Subcutaneous adipose tissue (tissue), 4 donors: ENCODE data around the gene ADAM33. TPM values are rescaled to one million over a fixed set of nuclear protein-coding genes. Genes with fewer than 3 reads are reported as not detected.

Experiments used
- total RNA-seq, 4 donors: library from RNA; depleted of rRNA; stranded (reverse); fragments of >200 nt; gene quantifications; one replicate each; pipeline ENCODE4 v1.1.0, GENCODE V29; 2016
- TF ChIP-seq, protein P1 (sequence below): fragments of 450-650 bp; IDR thresholded peaks from one replicate; pipeline ENCODE4 v1.5.1; 2016; ENCODE audit warnings: low read depth, mild to moderate bottlenecking, control low read depth, antibody characterized with exemption, moderate library complexity

The ADAM33 gene
- total RNA-seq, 4 donors from 2014 or later = 23.6 to 43.9 (median 39.0) TPM

DNA sequence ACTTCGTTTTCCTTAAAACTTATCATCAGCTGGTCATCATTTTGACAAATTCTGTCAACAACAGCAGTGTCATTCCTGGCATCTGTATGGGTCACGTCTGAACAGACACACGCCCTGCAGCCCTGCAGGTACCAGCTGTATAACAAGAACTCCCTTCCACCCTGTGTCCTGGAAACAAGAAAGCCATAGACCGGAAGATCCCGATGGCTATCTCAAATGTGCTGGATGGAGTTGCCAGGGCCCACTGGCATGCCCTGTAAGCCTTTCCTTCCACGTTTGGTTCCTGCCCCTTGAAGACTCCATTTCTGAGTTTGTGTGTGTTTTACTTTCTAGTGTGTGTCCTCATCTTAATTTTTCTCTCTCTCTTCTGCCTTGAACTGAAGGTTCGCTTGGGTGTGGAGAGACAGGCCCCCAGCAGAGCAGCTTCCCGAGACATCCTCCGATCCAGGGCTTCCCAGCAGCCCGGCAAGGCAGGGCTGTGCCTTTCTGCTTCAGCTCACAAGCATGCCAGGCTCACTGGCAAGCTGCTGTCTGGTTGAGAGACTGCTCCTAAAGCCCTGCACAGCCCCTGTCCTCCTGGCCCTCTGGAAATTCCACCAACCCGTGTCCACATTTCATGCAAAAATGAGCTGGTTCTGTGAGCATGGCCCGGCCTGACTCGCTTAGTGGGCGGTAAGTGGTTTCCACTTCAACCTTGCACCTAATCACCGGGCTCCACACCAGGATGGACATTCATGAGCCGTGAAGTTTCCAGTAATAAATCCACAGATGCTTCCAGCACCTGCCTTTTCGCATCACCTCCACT lies 27.3 kb downstream of the ADAM33 start:
- TF ChIP-seq, protein P1, sequence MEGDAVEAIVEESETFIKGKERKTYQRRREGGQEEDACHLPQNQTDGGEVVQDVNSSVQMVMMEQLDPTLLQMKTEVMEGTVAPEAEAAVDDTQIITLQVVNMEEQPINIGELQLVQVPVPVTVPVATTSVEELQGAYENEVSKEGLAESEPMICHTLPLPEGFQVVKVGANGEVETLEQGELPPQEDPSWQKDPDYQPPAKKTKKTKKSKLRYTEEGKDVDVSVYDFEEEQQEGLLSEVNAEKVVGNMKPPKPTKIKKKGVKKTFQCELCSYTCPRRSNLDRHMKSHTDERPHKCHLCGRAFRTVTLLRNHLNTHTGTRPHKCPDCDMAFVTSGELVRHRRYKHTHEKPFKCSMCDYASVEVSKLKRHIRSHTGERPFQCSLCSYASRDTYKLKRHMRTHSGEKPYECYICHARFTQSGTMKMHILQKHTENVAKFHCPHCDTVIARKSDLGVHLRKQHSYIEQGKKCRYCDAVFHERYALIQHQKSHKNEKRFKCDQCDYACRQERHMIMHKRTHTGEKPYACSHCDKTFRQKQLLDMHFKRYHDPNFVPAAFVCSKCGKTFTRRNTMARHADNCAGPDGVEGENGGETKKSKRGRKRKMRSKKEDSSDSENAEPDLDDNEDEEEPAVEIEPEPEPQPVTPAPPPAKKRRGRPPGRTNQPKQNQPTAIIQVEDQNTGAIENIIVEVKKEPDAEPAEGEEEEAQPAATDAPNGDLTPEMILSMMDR = no peak

DNA sequence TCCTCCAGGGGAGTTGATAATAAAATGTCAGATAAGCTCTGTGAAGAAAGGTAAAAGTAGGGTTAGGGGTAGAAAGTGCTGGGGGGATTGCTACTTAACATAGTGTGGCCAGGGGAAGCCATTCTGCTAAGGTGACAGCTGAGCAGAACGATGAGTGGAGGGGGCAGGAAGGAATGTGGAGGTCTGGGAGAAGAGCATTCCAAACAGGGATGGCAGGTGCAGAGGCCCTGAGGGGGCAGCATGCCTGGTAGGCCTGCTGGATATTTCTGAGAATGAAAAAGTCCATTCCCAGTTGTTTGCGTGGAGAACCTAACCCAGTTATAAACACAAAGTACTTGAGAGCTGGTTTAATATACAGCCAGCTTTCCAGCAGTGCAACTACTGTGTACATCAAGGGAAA lies 27.9 kb downstream of the ADAM33 start:
- TF ChIP-seq, protein P1 = no peak

DNA sequence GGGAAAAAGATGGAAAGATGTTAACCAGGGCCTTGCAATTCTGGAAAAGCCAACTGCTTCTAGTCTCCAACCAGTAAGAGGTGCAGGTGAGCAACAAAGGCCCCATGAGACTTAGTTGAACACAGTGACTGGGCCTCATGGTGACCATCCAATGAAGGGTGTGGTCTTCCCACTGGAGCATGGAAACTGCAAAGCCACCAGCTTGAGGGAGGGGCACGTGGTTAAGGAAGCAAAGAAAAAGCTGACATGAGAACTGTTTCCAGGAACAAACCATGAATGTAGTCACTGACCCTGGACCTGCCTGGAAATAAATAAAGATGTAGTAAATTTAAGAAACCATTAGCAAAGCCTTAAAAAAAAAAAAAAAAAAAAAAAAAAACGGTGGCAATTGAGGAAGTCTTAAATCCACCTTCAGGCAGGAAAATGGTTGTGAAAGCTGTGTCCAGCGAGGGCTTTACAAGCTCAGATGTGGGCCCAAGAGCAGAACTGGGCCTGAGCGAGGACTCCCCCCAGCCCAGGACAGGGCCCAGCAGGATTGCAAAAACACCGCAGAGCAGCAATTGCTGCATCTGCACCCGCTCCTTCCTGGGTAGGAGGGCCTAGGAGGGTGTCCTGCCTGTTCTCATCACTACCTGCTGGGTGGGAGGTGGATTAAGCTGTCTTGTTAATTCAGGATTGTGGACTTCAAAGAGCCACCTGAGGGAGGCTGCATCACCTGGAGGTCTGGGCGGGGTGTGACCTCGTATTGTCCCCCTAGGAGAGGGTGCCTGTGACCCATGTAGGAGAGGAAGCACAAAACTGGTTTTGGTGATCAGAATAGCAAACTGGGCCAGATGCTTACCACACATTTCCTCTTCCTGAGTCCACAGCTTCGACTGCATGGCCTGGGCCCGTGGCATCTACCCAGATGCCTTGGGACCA lies 28.9 kb downstream of the ADAM33 start:
- TF ChIP-seq, protein P1 = no peak

DNA sequence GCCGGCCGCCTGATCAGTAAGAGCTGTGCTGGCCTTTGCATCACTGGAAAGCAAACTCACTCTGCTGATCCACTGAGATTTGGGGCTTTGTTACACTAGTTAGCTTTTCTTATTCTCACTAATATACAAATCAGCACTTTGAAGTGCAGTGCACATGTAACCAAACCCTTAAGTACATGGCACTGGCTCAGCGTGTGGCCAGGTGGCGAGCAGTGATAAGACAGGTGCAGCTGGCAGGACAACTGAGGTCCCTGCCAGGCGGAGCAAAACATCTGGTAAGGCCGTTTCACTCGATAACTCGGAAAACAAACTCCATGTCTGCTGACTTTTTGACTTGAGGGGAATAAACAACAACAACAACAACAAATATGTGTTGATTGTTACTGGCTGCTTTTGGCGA lies 29.6 kb downstream of the ADAM33 start:
- TF ChIP-seq, protein P1 = no peak

DNA sequence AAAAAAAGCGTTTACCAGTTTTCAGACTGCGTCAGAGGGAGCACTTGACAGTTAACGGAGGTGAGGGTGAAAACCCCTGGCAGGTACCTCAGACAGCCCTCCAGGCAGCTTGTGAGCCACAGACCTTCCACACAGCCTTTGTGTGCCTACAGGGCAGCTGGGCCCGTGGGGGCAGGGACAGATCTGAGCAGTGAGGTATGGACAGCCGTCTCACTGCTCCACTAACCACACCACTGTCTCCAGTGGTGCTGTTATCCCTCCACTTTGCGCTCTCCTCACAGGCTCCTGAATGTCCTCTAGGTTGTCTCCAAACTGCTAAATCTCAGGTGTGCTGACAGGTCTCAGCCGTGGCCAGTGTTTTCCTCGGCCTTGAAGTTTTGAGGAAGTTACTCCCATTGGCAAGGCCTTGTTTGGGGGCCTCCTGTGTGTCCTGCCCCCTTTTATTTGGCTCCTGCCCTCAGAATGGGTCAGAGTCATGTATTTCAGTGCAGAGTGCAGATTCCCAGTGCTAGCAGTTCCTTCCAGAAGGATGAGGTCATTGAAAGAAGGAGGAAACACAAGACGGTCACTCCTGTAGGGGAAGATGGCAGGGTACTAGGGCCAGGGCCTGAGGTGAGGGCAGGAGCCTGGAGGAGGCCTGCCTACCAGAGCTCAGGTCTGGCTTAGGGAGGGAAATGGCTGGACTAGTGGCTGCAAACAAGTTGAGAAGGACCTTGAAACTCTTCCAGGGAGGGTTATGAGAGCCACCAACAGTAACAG lies 30.4 kb downstream of the ADAM33 start:
- TF ChIP-seq, protein P1 = no peak

DNA sequence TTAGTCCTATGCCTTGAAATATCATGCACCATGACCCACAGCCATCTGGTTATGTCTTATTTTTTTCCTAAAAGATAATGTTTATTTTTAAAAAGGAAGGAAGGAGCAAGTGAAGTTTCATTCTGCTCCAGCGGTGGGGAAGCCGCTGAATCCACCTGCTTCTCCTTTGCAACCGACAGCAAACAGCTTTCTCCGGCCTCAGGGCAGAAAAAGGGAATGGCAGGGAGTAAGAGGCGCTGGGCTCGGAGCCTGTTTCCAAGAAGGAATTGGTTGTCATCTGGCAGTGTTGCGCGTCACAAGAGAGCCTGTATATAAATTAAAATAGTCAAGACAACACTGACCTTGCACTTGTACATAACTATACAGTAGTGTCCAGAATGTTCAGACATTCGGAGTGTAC lies 32.9 kb downstream of the ADAM33 start:
- TF ChIP-seq, protein P1 = no peak

DNA sequence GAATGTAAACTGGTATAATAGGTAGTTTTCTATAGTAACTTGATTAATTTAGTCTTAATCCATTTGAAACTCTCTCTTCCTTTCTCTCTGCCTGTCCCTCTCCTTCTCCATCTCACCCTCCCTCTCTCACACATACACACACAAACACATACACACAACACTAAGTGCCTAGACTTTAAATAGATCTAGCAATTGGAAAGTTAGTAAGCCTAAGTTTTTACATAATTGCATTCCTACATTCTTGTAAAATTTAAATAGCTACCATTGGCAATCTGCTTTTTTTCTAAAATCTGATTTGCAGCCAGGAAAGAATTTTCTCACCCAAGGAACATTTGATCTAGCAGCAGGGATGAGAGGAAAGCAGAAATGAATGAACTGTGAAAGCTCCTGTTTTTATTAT lies 34.3 kb downstream of the ADAM33 start:
- TF ChIP-seq, protein P1 = no peak
